Measurements from ENCODE around the gene SPPL3.

DNA sequence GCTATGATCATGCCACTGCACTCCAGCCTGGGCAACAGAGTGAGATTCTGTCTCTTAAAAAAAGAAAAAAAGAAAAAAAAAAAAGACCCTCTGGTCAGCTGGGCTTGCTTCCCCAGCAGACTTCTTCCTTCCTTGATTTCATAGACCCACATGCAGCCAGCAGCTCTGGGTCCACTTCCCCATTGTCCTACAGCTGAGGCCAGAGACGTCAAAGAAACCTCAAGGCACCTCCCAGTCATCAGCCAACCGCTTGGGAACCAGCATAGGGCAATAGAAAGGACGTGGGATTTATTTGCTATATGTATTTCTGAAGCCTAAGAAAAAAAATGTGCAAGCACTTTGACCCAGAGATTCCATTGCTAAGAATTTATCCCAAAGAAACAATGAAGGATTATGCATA lies 35.4 kb upstream of the SPPL3 start:
- TF ChIP-seq, protein P1, sequence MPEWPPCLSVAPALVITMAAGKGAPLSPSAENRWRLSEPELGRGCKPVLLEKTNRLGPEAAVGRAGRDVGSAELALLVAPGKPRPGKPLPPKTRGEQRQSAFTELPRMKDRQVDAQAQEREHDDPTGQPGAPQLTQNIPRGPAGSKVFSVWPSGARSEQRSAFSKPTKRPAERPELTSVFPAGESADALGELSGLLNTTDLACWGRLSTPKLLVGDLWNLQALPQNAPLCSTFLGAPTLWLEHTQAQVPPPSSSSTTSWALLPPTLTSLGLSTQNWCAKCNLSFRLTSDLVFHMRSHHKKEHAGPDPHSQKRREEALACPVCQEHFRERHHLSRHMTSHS (tag by site-specific recombination; IDR thresholded peaks at IDR 0.05) = no peak
- TF ChIP-seq, protein P2, sequence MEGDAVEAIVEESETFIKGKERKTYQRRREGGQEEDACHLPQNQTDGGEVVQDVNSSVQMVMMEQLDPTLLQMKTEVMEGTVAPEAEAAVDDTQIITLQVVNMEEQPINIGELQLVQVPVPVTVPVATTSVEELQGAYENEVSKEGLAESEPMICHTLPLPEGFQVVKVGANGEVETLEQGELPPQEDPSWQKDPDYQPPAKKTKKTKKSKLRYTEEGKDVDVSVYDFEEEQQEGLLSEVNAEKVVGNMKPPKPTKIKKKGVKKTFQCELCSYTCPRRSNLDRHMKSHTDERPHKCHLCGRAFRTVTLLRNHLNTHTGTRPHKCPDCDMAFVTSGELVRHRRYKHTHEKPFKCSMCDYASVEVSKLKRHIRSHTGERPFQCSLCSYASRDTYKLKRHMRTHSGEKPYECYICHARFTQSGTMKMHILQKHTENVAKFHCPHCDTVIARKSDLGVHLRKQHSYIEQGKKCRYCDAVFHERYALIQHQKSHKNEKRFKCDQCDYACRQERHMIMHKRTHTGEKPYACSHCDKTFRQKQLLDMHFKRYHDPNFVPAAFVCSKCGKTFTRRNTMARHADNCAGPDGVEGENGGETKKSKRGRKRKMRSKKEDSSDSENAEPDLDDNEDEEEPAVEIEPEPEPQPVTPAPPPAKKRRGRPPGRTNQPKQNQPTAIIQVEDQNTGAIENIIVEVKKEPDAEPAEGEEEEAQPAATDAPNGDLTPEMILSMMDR (tag by site-specific recombination; IDR thresholded peaks at IDR 0.05) = no peak
- TF ChIP-seq, protein P3, sequence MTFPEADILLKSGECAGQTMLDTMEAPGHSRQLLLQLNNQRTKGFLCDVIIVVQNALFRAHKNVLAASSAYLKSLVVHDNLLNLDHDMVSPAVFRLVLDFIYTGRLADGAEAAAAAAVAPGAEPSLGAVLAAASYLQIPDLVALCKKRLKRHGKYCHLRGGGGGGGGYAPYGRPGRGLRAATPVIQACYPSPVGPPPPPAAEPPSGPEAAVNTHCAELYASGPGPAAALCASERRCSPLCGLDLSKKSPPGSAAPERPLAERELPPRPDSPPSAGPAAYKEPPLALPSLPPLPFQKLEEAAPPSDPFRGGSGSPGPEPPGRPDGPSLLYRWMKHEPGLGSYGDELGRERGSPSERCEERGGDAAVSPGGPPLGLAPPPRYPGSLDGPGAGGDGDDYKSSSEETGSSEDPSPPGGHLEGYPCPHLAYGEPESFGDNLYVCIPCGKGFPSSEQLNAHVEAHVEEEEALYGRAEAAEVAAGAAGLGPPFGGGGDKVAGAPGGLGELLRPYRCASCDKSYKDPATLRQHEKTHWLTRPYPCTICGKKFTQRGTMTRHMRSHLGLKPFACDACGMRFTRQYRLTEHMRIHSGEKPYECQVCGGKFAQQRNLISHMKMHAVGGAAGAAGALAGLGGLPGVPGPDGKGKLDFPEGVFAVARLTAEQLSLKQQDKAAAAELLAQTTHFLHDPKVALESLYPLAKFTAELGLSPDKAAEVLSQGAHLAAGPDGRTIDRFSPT (tag by site-specific recombination; IDR thresholded peaks at IDR 0.05) = no peak
- TF ChIP-seq ZNF473 (tag by site-specific recombination; IDR thresholded peaks at IDR 0.05) (no peak), ZNF112 (tag by site-specific recombination; IDR thresholded peaks at IDR 0.05) (no peak), ZFP41 (tag by site-specific recombination; IDR thresholded peaks at IDR 0.05; ENCODE audit: borderline replicate concordance) (no peak), ZSCAN30 (tag by site-specific recombination; IDR thresholded peaks at IDR 0.05) (no peak)
- TF ChIP-seq, protein P4, sequence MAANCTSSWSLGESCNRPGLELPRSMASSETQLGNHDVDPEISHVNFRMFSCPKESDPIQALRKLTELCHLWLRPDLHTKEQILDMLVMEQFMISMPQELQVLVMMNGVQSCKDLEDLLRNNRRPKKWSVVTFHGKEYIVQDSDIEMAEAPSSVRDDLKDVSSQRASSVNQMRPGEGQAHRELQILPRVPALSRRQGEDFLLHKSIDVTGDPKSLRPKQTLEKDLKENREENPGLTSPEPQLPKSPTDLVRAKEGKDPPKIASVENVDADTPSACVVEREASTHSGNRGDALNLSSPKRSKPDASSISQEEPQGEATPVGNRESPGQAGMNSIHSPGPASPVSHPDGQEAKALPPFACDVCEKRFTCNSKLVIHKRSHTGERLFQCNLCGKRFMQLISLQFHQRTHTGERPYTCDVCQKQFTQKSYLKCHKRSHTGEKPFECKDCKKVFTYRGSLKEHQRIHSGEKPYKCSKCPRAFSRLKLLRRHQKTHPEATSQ (tag by site-specific recombination; IDR thresholded peaks at IDR 0.05) = no peak

Data from HEK293 (cell line).